ENCODE measurements around the gene ZNF77. TPM values are rescaled to one million over a fixed set of nuclear protein-coding genes. Genes with fewer than 3 reads are reported as not detected.

Gene ZNF77
- total RNA-seq, 4 donors from 2014 or later, result 5.1 to 7.0 (median 6.2) TPM

DNA sequence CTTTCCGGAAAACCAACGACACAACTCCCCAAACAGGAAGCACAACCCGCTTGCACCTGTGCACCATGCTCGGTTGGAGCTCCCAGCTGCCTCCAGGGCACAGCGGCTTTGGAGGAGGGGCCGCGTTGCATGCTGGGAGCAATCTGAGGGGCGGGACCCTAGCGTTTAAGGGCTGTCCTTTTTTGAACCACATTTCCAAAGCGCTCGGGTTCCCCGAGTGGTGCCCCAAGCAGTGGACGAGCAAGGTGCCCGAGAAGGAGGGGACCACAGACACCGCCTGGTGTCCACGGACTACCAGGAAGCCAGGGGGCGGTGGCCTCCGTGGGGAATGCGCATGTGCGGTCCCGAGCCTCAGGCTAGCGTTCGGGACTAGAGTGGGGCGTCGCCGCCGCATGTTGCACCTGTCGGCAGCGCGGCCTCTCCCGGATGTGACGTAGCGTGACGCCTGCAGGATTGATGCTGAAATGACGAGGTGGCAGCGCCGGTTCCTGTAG lies 56.0 kb downstream of the ZNF77 start:
- no peaks in the 10 kb centered on the region for H3K4me1 ChIP-seq
- peak in 1 of 2 donors; percentile 34 for DNase-seq
- intact Hi-C loops (cut with DNase I), result loop anchor here (5.0 kb wide), 1 partner anchor 274 kb away; no protein-coding TSS in a partner anchor
- TF ChIP-seq POLR2A (IDR thresholded peaks at IDR 0.05), result no peak
- TF ChIP-seq, protein P1, sequence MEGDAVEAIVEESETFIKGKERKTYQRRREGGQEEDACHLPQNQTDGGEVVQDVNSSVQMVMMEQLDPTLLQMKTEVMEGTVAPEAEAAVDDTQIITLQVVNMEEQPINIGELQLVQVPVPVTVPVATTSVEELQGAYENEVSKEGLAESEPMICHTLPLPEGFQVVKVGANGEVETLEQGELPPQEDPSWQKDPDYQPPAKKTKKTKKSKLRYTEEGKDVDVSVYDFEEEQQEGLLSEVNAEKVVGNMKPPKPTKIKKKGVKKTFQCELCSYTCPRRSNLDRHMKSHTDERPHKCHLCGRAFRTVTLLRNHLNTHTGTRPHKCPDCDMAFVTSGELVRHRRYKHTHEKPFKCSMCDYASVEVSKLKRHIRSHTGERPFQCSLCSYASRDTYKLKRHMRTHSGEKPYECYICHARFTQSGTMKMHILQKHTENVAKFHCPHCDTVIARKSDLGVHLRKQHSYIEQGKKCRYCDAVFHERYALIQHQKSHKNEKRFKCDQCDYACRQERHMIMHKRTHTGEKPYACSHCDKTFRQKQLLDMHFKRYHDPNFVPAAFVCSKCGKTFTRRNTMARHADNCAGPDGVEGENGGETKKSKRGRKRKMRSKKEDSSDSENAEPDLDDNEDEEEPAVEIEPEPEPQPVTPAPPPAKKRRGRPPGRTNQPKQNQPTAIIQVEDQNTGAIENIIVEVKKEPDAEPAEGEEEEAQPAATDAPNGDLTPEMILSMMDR (IDR thresholded peaks at IDR 0.05), result no peak
- WGBS, 2 donors, result 74 to 84% methylated on average over 28 to 32 of the region's 37 CpGs
- no peak overlapping the region for H3K4me3 ChIP-seq (replicated peaks in 1 of 3)
- H3K9me3 ChIP-seq, result no peaks in the 10 kb centered on the region
- no peak overlapping the region for H3K27ac ChIP-seq
- no peaks in the 10 kb centered on the region for H3K36me3 ChIP-seq
- no peaks in the 10 kb centered on the region for H3K27me3 ChIP-seq

DNA sequence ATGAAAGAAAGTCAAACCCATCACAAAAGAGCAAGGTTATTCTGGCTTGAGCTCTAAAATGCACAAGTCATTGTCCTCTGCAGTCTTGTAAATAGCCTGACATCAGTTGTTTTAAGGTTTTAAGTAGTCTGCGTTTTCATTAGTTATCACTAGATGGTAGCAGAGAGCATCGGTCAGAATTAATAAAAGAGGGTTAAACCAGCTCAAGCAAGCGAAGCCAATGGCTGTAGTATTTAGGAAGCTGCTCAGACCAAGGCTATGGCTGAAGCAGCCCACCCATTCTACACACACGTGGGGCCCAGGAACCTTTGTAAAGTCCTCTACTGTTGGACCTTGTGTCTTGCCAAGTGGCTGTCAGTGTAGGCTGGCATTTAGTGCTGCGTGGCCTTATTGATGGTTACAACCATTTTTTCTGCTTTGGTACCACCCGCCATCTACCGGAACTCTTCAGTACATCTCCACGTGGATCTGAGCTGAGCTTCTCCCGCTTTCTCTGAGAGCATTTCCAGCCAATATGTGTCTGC lies 57.3 kb downstream of the ZNF77 start:
- no peaks in the 10 kb centered on the region for H3K27me3 ChIP-seq
- H3K36me3 ChIP-seq, result no peaks in the 10 kb centered on the region
- no peak for TF ChIP-seq POLR2A (IDR thresholded peaks at IDR 0.05)
- TF ChIP-seq, protein P1 (IDR thresholded peaks at IDR 0.05), result peak; percentile 26 to 70 (median 57)
- H3K27ac ChIP-seq, result no peak overlapping the region
- no peak for DNase-seq
- WGBS, 2 donors, result 23 to 26% methylated on average over 9 of the region's 9 CpGs
- no peak overlapping the region for H3K4me3 ChIP-seq (replicated peaks in 1 of 3)
- intact Hi-C loops (cut with DNase I), result loop anchor here (5.0 kb wide), 1 partner anchor 275 kb away; no protein-coding TSS in a partner anchor
- H3K4me1 ChIP-seq, result no peaks in the 10 kb centered on the region
- no peaks in the 10 kb centered on the region for H3K9me3 ChIP-seq

DNA sequence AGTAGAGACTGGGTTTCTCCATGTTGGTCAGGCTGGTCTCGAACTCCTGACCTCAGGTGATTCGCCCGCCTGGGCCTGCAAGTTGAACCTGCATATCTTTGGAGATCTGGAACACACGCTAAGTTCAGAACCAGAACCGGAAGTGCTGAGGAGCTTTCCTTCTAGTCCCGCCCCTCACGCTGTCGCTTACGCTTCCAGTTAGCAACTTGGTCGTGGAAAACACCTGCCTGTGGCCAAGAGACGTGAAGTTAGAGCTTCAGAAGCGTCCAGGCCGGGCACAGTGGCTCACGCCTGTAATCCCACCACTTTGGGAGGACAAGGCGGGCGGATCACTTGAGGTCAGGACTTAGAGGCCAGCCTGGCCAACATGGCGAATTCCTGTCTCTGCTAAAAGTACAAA lies 59.0 kb downstream of the ZNF77 start:
- no peak for DNase-seq
- intact Hi-C loops (cut with DNase I), result loop anchor here (5.0 kb wide), 1 partner anchor 277 kb away; no protein-coding TSS in a partner anchor
- WGBS, 2 donors, result 86 to 92% methylated on average over 17 of the region's 17 CpGs
- H3K27ac ChIP-seq, result no peak overlapping the region
- no peaks in the 10 kb centered on the region for H3K4me1 ChIP-seq
- no peak for TF ChIP-seq POLR2A (IDR thresholded peaks at IDR 0.05)
- TF ChIP-seq, protein P1 (IDR thresholded peaks at IDR 0.05), result no peak
- no peaks in the 10 kb centered on the region for H3K36me3 ChIP-seq
- H3K27me3 ChIP-seq, result no peaks in the 10 kb centered on the region
- H3K4me3 ChIP-seq (replicated peaks in 1 of 3), result no peak overlapping the region
- no peaks in the 10 kb centered on the region for H3K9me3 ChIP-seq

DNA sequence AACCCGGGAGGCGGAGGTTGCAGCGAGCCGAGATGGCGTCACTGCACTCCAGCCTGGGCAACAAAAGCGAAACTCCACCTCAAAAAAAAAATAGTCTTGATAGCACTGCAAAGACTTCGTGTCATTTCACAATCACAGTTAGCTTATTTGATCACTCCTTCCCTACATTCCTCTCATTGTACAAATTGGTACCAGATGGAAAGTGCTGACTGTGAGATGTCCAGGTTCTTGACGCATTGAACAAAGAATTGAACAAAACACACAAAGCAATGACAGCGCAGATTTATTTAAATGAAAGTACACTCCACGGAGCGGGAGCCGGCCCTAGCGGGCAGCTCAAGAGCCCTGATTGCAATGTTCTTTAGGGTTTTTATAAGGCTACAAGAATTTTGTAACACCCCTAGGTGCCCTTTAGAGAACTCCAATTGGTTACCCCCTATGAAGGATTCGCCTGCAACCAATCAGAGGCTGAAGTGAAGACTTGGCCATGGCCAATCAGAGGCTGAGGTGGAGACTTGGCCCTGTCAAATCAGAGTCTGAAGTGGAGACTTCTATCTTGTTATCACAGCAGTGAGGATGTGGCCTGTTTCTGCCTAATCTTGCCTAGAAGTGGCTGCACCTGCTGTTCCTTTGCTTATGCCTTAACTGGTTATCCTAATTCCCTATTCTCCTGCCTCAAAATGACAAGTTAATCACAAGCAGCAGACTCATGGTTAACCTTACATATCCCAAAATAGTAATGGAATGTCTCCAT lies 60.9 kb downstream of the ZNF77 start:
- Histone ChIP-seq H3K9me3 (no peaks in the 10 kb centered on the region), H3K4me3 (replicated peaks in 1 of 3) (no peak overlapping the region), H3K36me3 (no peaks in the 10 kb centered on the region), H3K27me3 (no peaks in the 10 kb centered on the region), H3K4me1 (no peaks in the 10 kb centered on the region), H3K27ac (no peak overlapping the region)
- intact Hi-C loops (cut with DNase I), result no loop called here
- TF ChIP-seq POLR2A (IDR thresholded peaks at IDR 0.05), result no peak
- TF ChIP-seq, protein P1 (IDR thresholded peaks at IDR 0.05), result no peak
- WGBS, 2 donors, result 76 to 85% methylated on average over 14 of the region's 14 CpGs
- DNase-seq, result no peak

Other genes with a start within 250 kb of the ZNF77 start
- 1 to 10 TPM; 3.8 to 6.9 (median 5.6) TPM for gene GNG7, start 242.3 kb downstream of the ZNF77 start, total RNA-seq
- under 1 TPM; 0.27 to 0.67 (median 0.40) TPM for gene DIRAS1, start 223.6 kb downstream of the ZNF77 start, total RNA-seq
- 10 to 100 TPM; 21.7 to 52.2 (median 31.4) TPM for gene SLC39A3, start 205.0 kb downstream of the ZNF77 start, total RNA-seq
- 10 to 100 TPM; 43.4 to 86.8 (median 73.4) TPM for gene SGTA, start 161.7 kb downstream of the ZNF77 start, total RNA-seq
- gene THOP1, start 159.5 kb downstream of the ZNF77 start, total RNA-seq, result 10 to 100 TPM; 29.7 to 79.0 (median 58.9) TPM
- 1 to 10 TPM; 4.9 to 9.2 (median 6.2) TPM for gene ZNF554, start 125.1 kb downstream of the ZNF77 start, total RNA-seq
- gene ZNF555, start 103.5 kb downstream of the ZNF77 start, total RNA-seq, result 10 to 100 TPM in 1 of 4 donors, 1 to 10 TPM in 3; 8.7 to 10.2 (median 9.5) TPM
- gene ZNF556, start 77.6 kb downstream of the ZNF77 start, total RNA-seq, result not detected
- 1 to 10 TPM; 3.1 to 4.8 (median 3.6) TPM for gene ZNF57, start 44.0 kb downstream of the ZNF77 start, total RNA-seq
- gene TLE6, start 32.6 kb upstream of the ZNF77 start, total RNA-seq, result 10 to 100 TPM in 3 of 4 donors, 1 to 10 TPM in 1; 2.4 to 20.7 (median 11.6) TPM
- 100 to 1,000 TPM in 1 of 4 donors, 10 to 100 TPM in 3; 81.3 to 114 (median 90.3) TPM for gene TLE2, start 84.3 kb upstream of the ZNF77 start, total RNA-seq
- 100 to 1,000 TPM; 398 to 892 (median 498) TPM for gene TLE5, start 117.5 kb upstream of the ZNF77 start, total RNA-seq
- gene GNA11, start 149.4 kb upstream of the ZNF77 start, total RNA-seq, result 10 to 100 TPM; 49.9 to 69.6 (median 63.8) TPM
- 1 to 10 TPM in 3 of 4 donors, under 1 TPM in 1; 0.88 to 4.6 (median 2.1) TPM for gene GNA15, start 191.1 kb upstream of the ZNF77 start, total RNA-seq
- 1 to 10 TPM; 2.1 to 5.4 (median 3.4) TPM for gene S1PR4, start 233.8 kb upstream of the ZNF77 start, total RNA-seq
- gene NCLN, start 241.0 kb upstream of the ZNF77 start, total RNA-seq, result 10 to 100 TPM; 30.8 to 48.5 (median 37.2) TPM

Measured in thyroid gland (tissue), 4 donors.